Measurements from ENCODE around the gene NKTR. TPM values are rescaled to one million over a fixed set of nuclear protein-coding genes. Genes with fewer than 3 reads are reported as not detected.
A peak's percentile ranks its signal among the peaks of the same experiment; 100 is the strongest.

NKTR gene
- total RNA-seq (2021) = 66.4 and 79.8 TPM in 2 replicates
- long read RNA-seq, partial matches to known transcripts = 82 of 156 reads
- long read RNA-seq, other reads (novel, unspliced or antisense) = 70 of 156 reads

- no peak within 1 kb of the TSS for H2AK5ac ChIP-seq (ENCODE audit: insufficient read length, low read length)
- peaks cover 18 to 40% (median 24%) of the 10 kb centered on the region in 3 experiments for H3K36me3 Mint-ChIP-seq (ENCODE audit: insufficient read depth in 1 of 3, low read depth in 3 of 3)
- H2BK120ac ChIP-seq (ENCODE audit: low read depth, low read length, poor library complexity, severe bottlenecking) = no peak within 1 kb of the TSS
- no peak within 1 kb of the TSS for H3T11ph ChIP-seq (ENCODE audit: low read length)
- H3K9me3 ChIP-seq (ENCODE audit: control insufficient read depth, low read depth, low read length) = no peaks in the 10 kb centered on the region
- no peak within 1 kb of the TSS for H4K8ac ChIP-seq (replicated peaks; ENCODE audit: insufficient read length, low read depth, low read length)
- WGBS (ENCODE audit: extremely low coverage, insufficient read length, low lambda C conversion rate) = no CpG with 5 or more reads among the region's 76 CpGs
- H3K18ac ChIP-seq (ENCODE audit: insufficient read length, low read depth, low read length) = peak within 1 kb of the TSS; percentile 84
- H3K9me3 Mint-ChIP-seq = no peaks in the 10 kb centered on the region; a peak in 1 of 5 replicates
- no peak within 1 kb of the TSS for H4K5ac ChIP-seq (ENCODE audit: insufficient read length, low read depth, low read length)
- H3K14ac ChIP-seq (ENCODE audit: insufficient read depth, low read length) = peak within 1 kb of the TSS; percentile 89
- no peaks in the 10 kb centered on the region for H4K20me1 ChIP-seq (ENCODE audit: control insufficient read depth, insufficient read depth, insufficient read length)
- peaks cover 27% of the 10 kb centered on the region; the same call in 1 of the 2 replicates for H3K79me2 ChIP-seq (ENCODE audit: insufficient read depth, low read length)
- peaks cover 34 to 35% of the 10 kb centered on the region in 2 experiments for H3K4me1 Mint-ChIP-seq
- no peak within 1 kb of the TSS for H4K91ac ChIP-seq (ENCODE audit: insufficient read length, low read depth, low read length)
- no peak within 1 kb of the TSS for H3K23ac ChIP-seq (ENCODE audit: insufficient read length, low read depth, low read length)
- no peaks in the 10 kb centered on the region for H3K27me3 Mint-ChIP-seq (ENCODE audit: low read depth)
- H3K4ac ChIP-seq (ENCODE audit: low read depth, low read length) = no peak within 1 kb of the TSS
- H3K79me1 ChIP-seq (ENCODE audit: insufficient read depth, low read depth, low read length, poor library complexity, severe bottlenecking) = peaks cover 2% of the 10 kb centered on the region
- peak within 1 kb of the TSS; percentile 94 for H3K4me2 ChIP-seq (ENCODE audit: insufficient read depth, insufficient read length, low read length)
- H2BK15ac ChIP-seq (ENCODE audit: low read depth, low read length) = no peak within 1 kb of the TSS
- no peak for TF ChIP-seq CTCF (conservative IDR thresholded peaks at IDR 0.05)
- no peak within 1 kb of the TSS for H3K56ac ChIP-seq (ENCODE audit: insufficient read length, low read depth, low read length)
- H3K27ac Mint-ChIP-seq = peak within 1 kb of the TSS; percentile 98 to 99 (median 98)
- peak within 1 kb of the TSS; percentile 98 for H3K9ac ChIP-seq (ENCODE audit: extremely low read depth, insufficient read length, low read length)
- H3K27ac ChIP-seq (ENCODE audit: insufficient read length, low read depth, low read length) = peak within 1 kb of the TSS; percentile 93
- H3K4me3 Mint-ChIP-seq = peak within 1 kb of the TSS; percentile 83 to 91
- H3K23me2 ChIP-seq (ENCODE audit: insufficient read length, low read depth, low read length, poor library complexity, severe bottlenecking) = peaks cover 4% of the 10 kb centered on the region
- no peak within 1 kb of the TSS for H2BK5ac ChIP-seq (ENCODE audit: insufficient read length, low read length)
- H2BK20ac ChIP-seq (ENCODE audit: low read depth, low read length, poor library complexity, severe bottlenecking) = no peak within 1 kb of the TSS
- DNase-seq = peak; percentile 100
- no peak within 1 kb of the TSS for H2BK12ac ChIP-seq (ENCODE audit: insufficient read length, low read depth, low read length)
- no peaks in the 10 kb centered on the region for H3K27me3 ChIP-seq (ENCODE audit: insufficient read depth, low read length)
- no peaks in the 10 kb centered on the region for H3K4me1 ChIP-seq (ENCODE audit: insufficient read depth, low read length)
- no peak within 1 kb of the TSS for H2AFZ ChIP-seq (ENCODE audit: low read length)
Observed at GRCh38 chr3:42600111-42600957, at the start of gene NKTR. TSS of gene NKTR (plus strand) at chr3:42600686. CDS start at chr3:42601007, 321 bp downstream.

All from H9 (cell line).